ENCODE data around the gene PRRX2.

DNA sequence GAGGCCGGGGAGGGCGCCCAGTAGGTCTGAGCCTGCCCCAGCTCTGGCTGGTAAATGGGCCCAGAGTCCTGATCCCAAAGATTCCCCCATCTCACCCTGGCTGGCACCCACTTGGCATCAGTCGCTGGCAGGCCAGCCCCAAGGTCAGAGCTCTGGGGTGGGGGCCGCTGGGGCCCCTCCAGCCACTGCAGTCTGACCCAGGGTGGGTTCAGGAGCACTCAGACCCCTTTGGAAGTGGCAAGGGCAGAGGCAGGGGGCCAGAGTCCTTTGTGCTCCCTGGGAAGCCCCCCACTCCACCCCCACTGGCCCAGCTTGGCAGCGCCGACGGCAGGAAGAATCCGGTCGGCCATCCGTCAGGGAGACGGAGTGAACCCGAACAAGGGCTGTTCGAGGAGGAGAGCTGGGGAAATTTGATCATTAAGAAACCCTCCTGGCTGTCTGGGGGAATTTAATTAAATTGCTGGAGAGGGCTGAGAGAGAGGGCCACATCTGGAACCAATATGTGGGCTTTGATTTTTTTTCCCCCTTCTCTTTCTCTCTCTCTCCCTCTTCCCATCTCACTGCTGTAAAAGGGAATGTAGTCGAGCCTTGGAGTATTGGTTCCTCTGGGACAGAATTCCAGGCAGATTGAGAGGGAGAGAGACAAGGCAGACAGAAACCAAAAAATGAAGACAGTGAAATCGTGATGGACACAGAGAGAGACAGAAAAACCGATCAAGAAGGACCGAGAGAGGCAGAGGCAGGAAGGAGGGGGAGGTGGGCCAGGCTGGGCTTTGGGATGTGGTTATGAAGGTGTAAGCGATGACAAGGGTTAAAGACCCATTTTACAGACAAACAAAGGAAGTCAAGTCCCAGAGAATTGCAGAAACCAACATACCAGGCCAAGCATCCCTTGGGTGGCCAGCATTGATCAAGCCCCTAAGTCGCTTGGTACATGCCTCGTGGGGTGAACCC, 15.4 kb upstream of the PRRX2 start:
- TF ChIP-seq CEBPB (IDR thresholded peaks at IDR 0.05; ENCODE audit: low read depth, low read length) = no peak
- no peak for TF ChIP-seq MAFK (IDR thresholded peaks at IDR 0.05; ENCODE audit: low read depth, low read length)

Data from IMR-90 (cell line).